GM12892 (cell line): ENCODE measurements around the gene RANBP1.

ENCODE experiments used
- DNase-seq: peaks from one replicate; pipeline ENCODE4 v3.0.0; 2011; ENCODE audit not compliant: insufficient read length
- FAIRE-seq: peaks from 2 replicates; lab custom pipeline; 2011; peaks lifted over from hg19 to GRCh38; lab: Jason Lieb, UNC
- POLR2A ChIP-seq: IDR thresholded peaks from 2 replicates; pipeline ENCODE4 v1.6.1; 2011; ENCODE audit warnings: low read depth, low read length, control low read depth
- POLR2AphosphoS5 ChIP-seq: IDR thresholded peaks from 2 replicates; pipeline ENCODE4 v1.6.1; 2011; ENCODE audit warnings: low read depth, low read length, control low read depth
- TAF1 ChIP-seq: IDR thresholded peaks from 2 replicates; pipeline ENCODE4 v1.6.1; 2011; ENCODE audit warnings: low read depth, mild to moderate bottlenecking, control low read depth, low read length, borderline replicate concordance

Gene RANBP1

DNA sequence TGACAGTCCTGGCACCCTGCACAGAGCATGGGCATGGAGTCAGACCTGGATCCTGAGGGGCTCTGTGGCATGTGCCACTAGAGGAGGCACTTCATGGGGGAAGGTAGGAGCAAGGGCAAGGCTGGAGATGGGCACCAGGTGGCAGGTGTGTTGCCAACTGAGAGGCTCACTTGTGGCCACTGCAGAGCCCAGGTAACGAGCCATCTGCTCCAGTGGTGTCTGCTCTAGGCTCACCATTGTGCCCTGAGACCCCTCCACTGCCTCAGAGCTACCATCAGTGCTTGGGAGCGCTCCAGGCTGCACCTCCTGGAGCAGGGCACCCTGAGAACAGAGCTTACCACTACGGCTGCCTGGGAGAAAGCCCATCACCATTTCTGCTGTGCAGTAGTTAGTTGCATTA lies 14.4 kb downstream of the RANBP1 start:
- FAIRE-seq: no peak
- TF ChIP-seq TAF1 (no peak), POLR2A (no peak), POLR2AphosphoS5 (no peak)

DNA sequence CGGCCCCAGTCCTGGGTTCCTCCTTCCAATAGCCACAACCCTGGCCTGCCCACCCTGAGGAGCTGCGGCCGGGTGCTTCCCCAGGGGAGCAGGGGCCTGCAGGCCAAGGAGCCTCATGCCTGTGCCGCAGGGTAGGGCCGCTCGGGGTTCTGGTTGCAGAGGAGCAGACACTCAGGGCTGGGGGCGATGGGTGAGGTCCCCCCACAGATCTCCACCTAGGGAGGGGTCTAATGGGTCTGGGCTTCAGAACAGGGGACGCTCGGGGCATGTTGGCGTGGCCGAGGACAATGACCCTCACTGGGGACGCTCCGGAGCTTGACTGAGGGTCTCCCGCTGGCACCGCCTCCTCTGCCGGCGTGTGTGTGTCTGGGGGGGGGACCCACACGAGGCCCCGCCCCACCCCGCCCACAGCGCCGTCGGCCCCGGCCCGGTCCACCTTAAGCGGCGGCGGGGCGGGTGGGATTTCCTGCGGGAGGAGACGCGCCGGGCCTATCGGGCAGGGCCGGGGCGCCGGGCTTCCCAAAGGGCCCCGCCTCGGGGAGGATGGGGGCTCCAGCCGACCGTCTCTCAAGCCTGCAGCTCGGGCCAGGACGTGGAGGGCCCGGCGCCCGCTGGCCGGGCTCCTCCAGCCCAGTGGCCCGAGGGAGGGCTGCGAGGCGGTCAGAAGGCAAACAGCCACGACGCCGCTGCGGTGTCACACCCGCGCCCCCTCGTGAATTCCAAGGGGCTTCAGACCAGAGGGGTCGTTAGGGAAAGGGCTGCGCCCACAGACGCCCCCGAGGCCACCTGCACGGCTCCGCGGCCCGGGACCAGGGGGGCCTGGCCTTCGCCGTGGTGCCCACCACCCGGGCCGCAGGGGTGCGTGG lies 15.1 kb downstream of the RANBP1 start:
- FAIRE-seq (peak; percentile 86), DNase-seq (peak; percentile 88)
- TF ChIP-seq TAF1 (no peak), POLR2A (no peak), POLR2AphosphoS5 (no peak)

More for the DNA sequence above, 14.4 kb downstream of the RANBP1 start:
- no peak for DNase-seq

DNA sequence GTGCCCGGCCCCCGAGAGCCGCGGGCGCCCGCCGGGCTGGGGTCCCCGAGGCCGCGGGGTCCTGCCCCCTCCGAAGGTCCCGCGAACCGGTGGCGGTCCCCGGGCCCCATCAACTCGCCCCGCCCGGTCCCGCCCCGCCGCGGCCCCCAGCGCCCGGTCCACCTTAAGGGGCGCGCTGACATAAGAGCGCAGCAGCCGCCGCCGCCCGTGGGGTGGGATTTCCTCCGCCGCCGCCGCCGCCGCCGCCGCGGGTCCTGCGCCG lies 15.6 kb downstream of the RANBP1 start, which contains the start of gene ZDHHC8:
Gene ZDHHC8, plus strand, starts transcription at position 208 of the 262 bp plus-strand sequence. CDS start 144 bp downstream, outside the sequence.
- TF ChIP-seq TAF1: no peak
- TF ChIP-seq POLR2AphosphoS5: no peak
- no peak for TF ChIP-seq POLR2A
- DNase-seq (peak; percentile 63), FAIRE-seq (peak; percentile 54)

DNA sequence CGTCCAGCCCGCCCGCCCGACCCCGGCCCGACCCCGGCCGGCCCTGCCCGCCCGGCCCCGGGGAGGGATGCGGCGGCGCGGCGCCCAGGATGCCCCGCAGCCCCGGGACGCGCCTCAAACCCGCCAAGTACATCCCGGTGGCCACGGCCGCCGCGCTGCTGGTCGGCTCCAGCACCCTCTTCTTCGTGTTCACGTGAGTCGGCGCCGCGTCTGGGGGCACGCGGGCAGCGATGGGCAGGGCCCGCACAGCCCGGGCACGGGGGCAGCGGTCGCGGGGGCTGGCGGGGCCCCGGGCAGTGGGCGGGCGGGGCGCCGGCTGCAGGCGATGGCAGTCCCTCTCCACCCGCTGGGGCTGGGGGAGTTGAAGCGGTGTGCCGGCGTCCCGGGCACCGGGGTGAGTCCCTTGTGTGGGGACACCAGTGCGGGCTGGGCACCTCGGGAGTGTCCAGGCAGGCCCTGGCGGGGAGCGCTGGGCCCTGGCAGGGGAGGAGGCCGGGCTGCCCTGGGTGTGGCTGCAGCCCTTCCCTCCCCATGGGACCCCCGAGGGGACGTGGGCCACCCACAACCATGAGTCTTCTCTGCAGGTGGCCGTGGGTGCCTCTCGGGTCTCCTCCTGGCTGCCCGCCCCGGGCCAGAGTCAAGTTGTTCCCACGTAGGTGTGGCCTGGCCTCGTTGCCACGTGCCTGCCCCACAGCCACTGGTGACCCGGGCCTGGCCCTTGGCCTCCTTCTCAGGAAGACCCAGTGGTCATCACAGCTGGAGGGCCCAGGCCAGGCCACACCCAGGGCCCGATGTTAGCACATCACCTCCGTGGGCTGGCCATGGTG lies 16.2 kb downstream of the RANBP1 start:
- no peak for TF ChIP-seq TAF1
- TF ChIP-seq POLR2AphosphoS5: no peak
- no peak for TF ChIP-seq POLR2A
- DNase-seq: no peak
- FAIRE-seq: no peak

DNA sequence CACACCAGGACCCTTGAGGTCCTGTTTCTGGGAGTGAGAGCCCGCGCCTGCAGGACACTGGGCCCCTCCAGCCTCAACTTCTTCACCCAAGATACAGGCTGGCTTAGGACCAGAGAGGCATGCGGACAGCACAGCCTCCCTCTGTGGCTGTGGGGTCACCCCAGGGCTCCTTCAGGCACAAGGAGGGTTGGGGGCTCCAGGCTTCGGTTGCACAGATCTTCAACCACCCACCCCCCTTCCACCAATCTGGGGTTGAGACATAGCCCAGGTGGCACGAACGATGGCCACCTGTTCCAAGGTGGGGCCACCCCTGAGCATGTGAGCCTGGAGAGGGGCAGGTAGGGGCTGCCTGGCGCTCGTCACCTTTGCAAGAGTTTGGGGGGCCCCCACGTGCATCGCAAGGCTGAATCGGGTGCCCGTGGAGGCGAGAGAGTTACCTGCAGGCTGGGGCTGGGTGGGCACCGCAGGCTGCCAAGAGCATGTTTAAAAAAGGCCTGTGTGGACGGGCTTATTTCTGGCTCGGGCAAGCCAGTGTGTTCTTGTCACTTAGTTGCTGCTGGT lies 16.9 kb downstream of the RANBP1 start:
- no peak for TF ChIP-seq POLR2A
- TF ChIP-seq TAF1: no peak
- no peak for TF ChIP-seq POLR2AphosphoS5
- DNase-seq (no peak), FAIRE-seq (no peak)

DNA sequence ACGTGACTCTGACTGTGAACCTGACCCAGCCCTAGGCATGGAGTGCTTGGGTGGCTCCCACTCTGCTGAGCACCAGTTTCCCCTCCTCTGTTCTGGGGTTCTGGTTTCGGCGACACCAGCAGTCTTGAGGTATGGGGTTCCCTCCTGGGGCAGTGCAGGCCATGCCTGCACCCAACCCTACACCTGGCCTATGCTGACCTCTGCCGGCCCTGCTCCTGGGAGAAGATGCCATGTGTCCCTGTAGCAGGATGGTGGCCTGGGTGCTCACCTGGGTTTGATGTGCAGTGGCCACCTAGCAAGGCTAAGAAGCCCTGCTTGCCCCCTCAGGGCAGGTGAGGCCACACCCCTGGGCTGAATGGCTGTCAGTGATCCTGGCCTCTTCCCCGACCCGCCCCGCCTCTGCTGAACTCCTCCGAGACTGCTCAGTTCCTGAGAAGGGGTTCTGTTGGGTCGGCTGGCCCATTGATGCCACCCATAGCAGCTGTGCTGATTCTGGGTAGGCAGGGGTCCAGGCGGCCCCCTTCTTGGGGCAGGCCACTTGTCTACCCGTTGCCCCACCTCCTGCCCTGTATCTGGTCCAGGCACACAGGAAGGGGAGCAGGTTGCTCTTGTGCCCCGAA lies 18.1 kb downstream of the RANBP1 start:
- DNase-seq (no peak), FAIRE-seq (no peak)
- TF ChIP-seq TAF1 (no peak), POLR2AphosphoS5 (no peak), POLR2A (no peak)

DNA sequence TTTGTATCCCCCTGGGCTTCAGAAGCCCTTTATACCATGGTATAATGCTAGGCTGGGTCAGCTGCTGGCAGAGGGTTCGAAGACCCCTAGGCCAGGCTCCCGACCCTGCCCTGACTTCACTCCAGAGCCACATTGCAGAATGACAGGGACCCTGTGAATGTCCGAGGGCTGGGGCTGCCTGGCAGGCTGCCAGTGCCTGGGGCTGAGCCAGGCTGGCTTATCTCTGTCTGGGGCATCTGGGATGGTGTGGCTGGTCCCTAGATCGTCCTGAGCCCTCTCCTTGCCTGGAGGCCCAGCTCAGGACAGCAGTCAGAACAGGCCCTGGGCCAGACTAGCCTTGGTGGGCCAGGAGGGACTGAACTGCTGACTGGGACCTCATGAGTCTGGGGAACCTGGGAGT lies 19.4 kb downstream of the RANBP1 start:
- TF ChIP-seq TAF1 (no peak), POLR2AphosphoS5 (no peak), POLR2A (no peak)
- FAIRE-seq (no peak), DNase-seq (no peak)

DNA sequence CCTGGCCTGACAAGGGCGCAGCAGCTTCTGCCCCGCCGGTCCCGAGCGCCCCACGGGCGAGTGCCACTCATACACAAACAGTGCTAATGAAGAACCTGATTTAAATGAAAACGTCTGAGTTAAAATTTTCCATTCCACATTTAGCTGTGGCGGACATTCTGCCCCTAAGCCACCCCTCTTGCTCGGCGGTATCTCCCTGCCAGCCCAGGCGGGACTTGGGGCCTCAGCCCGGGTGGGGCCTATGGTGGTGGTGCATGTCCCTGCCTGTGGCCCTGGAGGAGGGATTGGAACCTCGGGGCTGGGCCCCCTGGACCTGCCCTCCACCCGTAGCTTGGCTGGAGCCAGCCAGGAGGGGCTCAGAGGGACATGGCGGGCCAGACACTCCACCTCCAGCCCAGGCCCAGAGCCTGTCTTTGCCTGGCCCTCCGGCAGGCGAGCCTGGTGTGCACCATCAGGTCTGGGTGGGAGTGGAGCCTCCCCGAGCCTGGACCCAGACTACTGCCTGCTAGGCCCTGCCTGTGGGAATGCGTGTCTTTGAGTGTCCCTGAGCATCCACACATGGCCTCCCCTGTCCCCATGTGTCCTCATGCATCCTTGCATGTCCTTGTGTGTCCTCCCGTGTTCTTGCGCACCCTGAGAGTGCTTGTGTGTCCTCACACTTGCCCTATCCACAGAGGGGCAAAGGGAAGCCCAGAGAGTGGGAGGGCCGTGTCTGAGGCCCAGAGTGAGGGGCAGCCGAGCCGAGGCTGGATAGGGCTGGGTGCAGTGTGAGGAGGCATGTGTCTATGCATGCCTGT lies 20.1 kb downstream of the RANBP1 start:
- no peak for DNase-seq
- TF ChIP-seq TAF1 (no peak), POLR2AphosphoS5 (no peak), POLR2A (no peak)
- no peak for FAIRE-seq

DNA sequence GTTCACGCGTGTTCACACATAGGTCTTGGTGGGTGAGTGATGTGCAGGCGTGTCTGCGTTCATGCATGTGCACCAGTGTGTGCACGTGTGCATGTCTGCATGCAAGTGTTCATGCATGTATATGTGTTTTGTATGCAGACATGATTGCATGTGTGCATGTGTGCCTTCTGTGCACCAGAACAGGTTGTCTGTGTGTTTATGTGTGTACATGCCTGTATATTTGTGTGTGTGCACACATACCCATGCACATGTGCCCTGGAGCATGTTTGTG lies 20.6 kb downstream of the RANBP1 start:
- DNase-seq (no peak), FAIRE-seq (no peak)

DNA sequence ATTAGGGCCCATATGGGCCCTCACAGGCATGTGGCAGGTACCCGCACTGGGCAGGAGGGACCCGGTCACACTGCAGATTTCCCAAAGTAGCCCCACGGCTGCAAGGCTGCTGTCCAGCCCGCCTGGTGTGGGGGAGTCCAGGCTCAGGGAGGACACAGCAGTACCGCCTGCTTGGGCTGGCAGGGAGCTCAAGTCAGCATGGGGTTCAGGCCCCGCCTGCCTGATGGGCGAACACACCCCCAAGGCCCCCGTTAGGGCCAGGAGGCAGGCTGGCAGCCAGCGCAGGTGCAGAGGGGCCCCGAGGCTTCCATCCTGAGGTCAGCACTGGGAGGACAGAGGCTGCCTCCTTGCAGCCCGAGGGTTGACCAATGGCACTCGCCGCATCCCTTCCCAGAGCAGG lies 21.2 kb downstream of the RANBP1 start:
- FAIRE-seq: no peak
- no peak for DNase-seq
- TF ChIP-seq POLR2AphosphoS5 (no peak), TAF1 (no peak), POLR2A (no peak)

More for the DNA sequence above, 20.6 kb downstream of the RANBP1 start:
- no peak for TF ChIP-seq POLR2A
- no peak for TF ChIP-seq TAF1
- TF ChIP-seq POLR2AphosphoS5: no peak

DNA sequence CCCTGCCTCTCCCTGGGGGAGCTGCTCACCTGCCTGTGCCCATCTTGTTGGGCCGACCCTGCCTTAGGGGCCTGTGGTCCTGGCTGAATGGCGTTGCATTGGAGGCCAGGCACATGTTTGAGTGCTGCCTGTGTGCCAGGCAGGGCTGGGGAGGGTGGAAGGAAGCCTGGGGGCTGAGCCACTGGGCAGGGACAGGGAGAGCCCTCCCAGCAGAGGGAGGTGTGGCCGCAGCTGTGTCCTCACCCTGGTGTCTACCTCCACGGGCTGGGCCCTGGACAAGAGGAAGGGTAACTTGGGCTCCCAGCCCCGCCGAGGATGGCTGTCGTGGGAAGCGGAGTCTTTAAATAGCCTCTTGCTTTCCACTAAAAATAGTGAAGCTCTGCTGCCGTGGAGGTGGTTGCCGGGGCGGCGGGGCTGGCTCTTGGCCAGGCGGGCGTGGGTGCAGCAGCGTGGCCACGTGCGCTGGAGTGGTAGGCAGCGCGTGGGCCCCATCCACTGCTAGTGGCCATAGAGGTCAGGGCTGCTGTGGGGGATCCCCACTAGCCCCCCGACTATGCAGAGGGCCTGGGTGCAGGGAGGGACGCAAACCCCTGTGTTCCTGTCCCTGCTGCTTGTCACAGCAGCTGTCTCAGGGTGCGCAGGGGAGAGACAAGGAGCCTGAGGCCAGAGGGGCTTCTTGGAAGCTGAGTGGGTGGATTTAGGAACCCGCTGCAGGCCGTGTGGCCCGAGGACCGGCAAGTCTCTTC lies 21.9 kb downstream of the RANBP1 start:
- FAIRE-seq (no peak), DNase-seq (no peak)

More for the DNA sequence above, 21.9 kb downstream of the RANBP1 start:
- TF ChIP-seq TAF1 (no peak), POLR2AphosphoS5 (no peak), POLR2A (no peak)
